Measurements from ENCODE around the gene COL23A1.
"Not testable (repeated sequence)": the region's sequence is repeated elsewhere in the genome, so short reads cannot be mapped to it uniquely, and the experiment has no call there.

The COL23A1 gene

GRCh38 chr5:178587763-178588611, 2.2 kb downstream of the COL23A1 start:
- DNase-seq: no peak

GRCh38 chr5:178586396-178586795, 3.8 kb downstream of the COL23A1 start:
- DNase-seq: no peak

GRCh38 chr5:178585421-178585820, 4.8 kb downstream of the COL23A1 start:
- not testable (repeated sequence) for DNase-seq

GRCh38 chr5:178583279-178583678, 6.9 kb downstream of the COL23A1 start:
- DNase-seq: no peak

- no peak for DNase-seq
Measured at GRCh38 chr5:178582291-178582690, 7.9 kb downstream of the COL23A1 start.

- DNase-seq: no peak
Measured at GRCh38 chr5:178581621-178582020, 8.6 kb downstream of the COL23A1 start.

- DNase-seq: no peak
Measured at GRCh38 chr5:178580271-178580955, 9.8 kb downstream of the COL23A1 start.

GRCh38 chr5:178577944-178578343, 12.2 kb downstream of the COL23A1 start:
- DNase-seq: no peak

- no peak for DNase-seq
Measured at GRCh38 chr5:178577376-178577839, 12.8 kb downstream of the COL23A1 start.

- DNase-seq: no peak
Measured at GRCh38 chr5:178576591-178577351, 13.4 kb downstream of the COL23A1 start.

- DNase-seq: no peak
Measured at GRCh38 chr5:178573216-178573615, 17.0 kb downstream of the COL23A1 start.

GRCh38 chr5:178572617-178573016, 17.6 kb downstream of the COL23A1 start:
- no peak for DNase-seq

GRCh38 chr5:178569485-178569884, 20.7 kb downstream of the COL23A1 start:
- DNase-seq: no peak

GRCh38 chr5:178564811-178565550, 25.2 kb downstream of the COL23A1 start:
- no peak for DNase-seq

- DNase-seq: no peak
Measured at GRCh38 chr5:178564397-178564796, 25.8 kb downstream of the COL23A1 start.

- DNase-seq: no peak
Measured at GRCh38 chr5:178563621-178564020, 26.6 kb downstream of the COL23A1 start.

GRCh38 chr5:178561746-178562264, 28.4 kb downstream of the COL23A1 start:
- no peak for DNase-seq

- DNase-seq: no peak
Measured at GRCh38 chr5:178560911-178561310, 29.3 kb downstream of the COL23A1 start.

GRCh38 chr5:178557416-178557815, 32.8 kb downstream of the COL23A1 start:
- no peak for DNase-seq

GRCh38 chr5:178555771-178556211, 34.4 kb downstream of the COL23A1 start:
- DNase-seq: no peak

- no peak for DNase-seq
Measured at GRCh38 chr5:178555005-178555404, 35.2 kb downstream of the COL23A1 start.

- no peak for DNase-seq
Measured at GRCh38 chr5:178554311-178554710, 35.9 kb downstream of the COL23A1 start.
